ENCODE results near the gene RALA. TPM values are rescaled to one million over a fixed set of nuclear protein-coding genes. Genes with fewer than 3 reads are reported as not detected.

Gene RALA
- total and polyA plus RNA-seq, 10 of the 15 experiments (the other 5 are each of a cell fraction or from before 2014, with no cell fraction given): 7.5 to 53.3 (median 23.1) TPM

GRCh38 chr7:39594988-39595620 lies 28.3 kb upstream of the RALA start:
- no peak overlapping the region for H2AFZ ChIP-seq (ENCODE audit: control insufficient read depth, low read depth, low read length)
- in situ Hi-C loops (cut with MboI) (no loop called here), intact Hi-C loops (cut with micrococcal nuclease; ENCODE audit: unreplicated experiment) (no loop called here)
- no peaks in the 10 kb centered on the region for H3K79me2 ChIP-seq (ENCODE audit: control insufficient read depth, insufficient read depth, low read length)
- ATAC-seq: no peak
- BruUV-seq (replicated peaks): no TSS peak
- TF ChIP-seq EZH2 (IDR thresholded peaks at IDR 0.05; ENCODE audit: borderline replicate concordance, control insufficient read depth, low read depth, low read length) (no peak), MYB (IDR thresholded peaks at IDR 0.05; ENCODE audit: borderline replicate concordance, low read depth, low read length) (no peak), FOXK2 (IDR thresholded peaks at IDR 0.05) (no peak)
- H3K36me3 ChIP-seq (ENCODE audit: control insufficient read depth in 2 of 2, insufficient read depth in 2 of 2, low read length in 1 of 2): no peaks in the 10 kb centered on the region
- no peaks in the 10 kb centered on the region for H3K4me1 ChIP-seq (ENCODE audit: control insufficient read depth, insufficient read depth, low read length)
- H3K9me3 ChIP-seq (replicated peaks; ENCODE audit: control insufficient read depth, insufficient read depth, low read length): no peaks in the 10 kb centered on the region
- ChIA-PET SMC1A (ENCODE audit: uncharacterized antibody, unreplicated experiment) (interaction anchor here (1.3 to 3.9 kb wide), 2 partner anchors 11 to 14 kb away, joined by 4 to 26 read pairs; no protein-coding TSS in a partner anchor), RAD21 (ENCODE audit: unreplicated experiment) (interaction anchor here (0.9 to 1.3 kb wide), 2 partner anchors 15 kb away, joined by 3 to 10 read pairs; no protein-coding TSS in a partner anchor), CTCF (interaction anchor here (1.5 kb wide), 1 partner anchor 14 kb away, joined by 7 read pairs; no protein-coding TSS in a partner anchor), POLR2A (interaction anchor here (1.1 kb wide), 1 partner anchor 30 kb away, joined by 3 read pairs; no protein-coding TSS in a partner anchor)
- H3K4me2 ChIP-seq (ENCODE audit: control insufficient read depth, insufficient read depth): no peak overlapping the region
- no peak overlapping the region for H3K27ac ChIP-seq (ENCODE audit: control insufficient read depth, insufficient read depth)
- H3K4me3 ChIP-seq: no peak overlapping the region
- no peaks in the 10 kb centered on the region for H4K20me1 ChIP-seq (ENCODE audit: control insufficient read depth, insufficient read depth)
- DNase-seq (ENCODE audit: low read depth, low spot score): no peak
- 31% methylated on average over 5 of the region's 5 CpGs for WGBS (ENCODE audit: insufficient coverage, insufficient replicate concordance, low lambda C conversion rate, missing lambda C conversion rate)
- no peaks in the 10 kb centered on the region for H3K27me3 ChIP-seq (replicated peaks in 1 of 2; ENCODE audit: control insufficient read depth in 2 of 2, insufficient read depth in 2 of 2, low read length in 1 of 2)
- FAIRE-seq: no peak
- H3K9ac ChIP-seq (ENCODE audit: control insufficient read depth, insufficient read depth, low read length): no peak overlapping the region

- no TSS peak for BruUV-seq (replicated peaks)
- H3K9ac ChIP-seq (ENCODE audit: control insufficient read depth, insufficient read depth, low read length): no peak overlapping the region
Measured at GRCh38 chr7:39602351-39602750, 21.0 kb upstream of the RALA start.

More at GRCh38 chr7:39602351-39602750, 21.0 kb upstream of the RALA start:
- ChIA-PET SMC1A (ENCODE audit: uncharacterized antibody, unreplicated experiment) (interaction anchor here (0.6 kb wide), 1 partner anchor 9 kb away, joined by 3 read pairs; no protein-coding TSS in a partner anchor), RAD21 (ENCODE audit: unreplicated experiment) (no interaction called here), CTCF (no interaction called here), POLR2A (no interaction called here)
- DNase-seq (ENCODE audit: low read depth, low spot score): no peak
- Histone ChIP-seq H3K4me2 (ENCODE audit: control insufficient read depth, insufficient read depth) (no peak overlapping the region), H3K27me3 (replicated peaks in 1 of 2; ENCODE audit: control insufficient read depth in 2 of 2, insufficient read depth in 2 of 2, low read length in 1 of 2) (peaks cover 0 to 2% of the 10 kb centered on the region in 2 experiments; a peak in 1 of 4 replicates), H3K36me3 (ENCODE audit: control insufficient read depth in 2 of 2, insufficient read depth in 2 of 2, low read length in 1 of 2) (no peaks in the 10 kb centered on the region), H3K4me3 (no peak overlapping the region), H2AFZ (ENCODE audit: control insufficient read depth, low read depth, low read length) (no peak overlapping the region), H3K9me3 (replicated peaks; ENCODE audit: control insufficient read depth, insufficient read depth, low read length) (no peaks in the 10 kb centered on the region), H3K27ac (ENCODE audit: control insufficient read depth, insufficient read depth) (no peak overlapping the region), H3K79me2 (ENCODE audit: control insufficient read depth, insufficient read depth, low read length) (no peaks in the 10 kb centered on the region), H4K20me1 (ENCODE audit: control insufficient read depth, insufficient read depth) (no peaks in the 10 kb centered on the region), H3K4me1 (ENCODE audit: control insufficient read depth, insufficient read depth, low read length) (no peaks in the 10 kb centered on the region)
- intact Hi-C loops (cut with micrococcal nuclease; ENCODE audit: unreplicated experiment): no loop called here
- TF ChIP-seq YY1 (IDR thresholded peaks at IDR 0.05; ENCODE audit: low read depth, low read length): no peak
- no peak for TF ChIP-seq IKZF2 (IDR thresholded peaks at IDR 0.05)
- TF ChIP-seq BCL3 (IDR thresholded peaks at IDR 0.05; ENCODE audit: borderline replicate concordance, insufficient read depth, low read depth, low read length, poor library complexity, severe bottlenecking): no peak
- no peak for TF ChIP-seq HDGF (IDR thresholded peaks at IDR 0.05)
- no peak for TF ChIP-seq RBBP5 (conservative IDR thresholded peaks at IDR 0.05)
- TF ChIP-seq STAT3 (IDR thresholded peaks at IDR 0.05; ENCODE audit: low read depth, low read length): no peak
- no peak for TF ChIP-seq RB1 (IDR thresholded peaks at IDR 0.05; ENCODE audit: borderline replicate concordance)
- TF ChIP-seq SIX5 (IDR thresholded peaks at IDR 0.05; ENCODE audit: low read depth, low read length, severe bottlenecking): no peak
- TF ChIP-seq MTA2 (IDR thresholded peaks at IDR 0.05; ENCODE audit: low read depth): no peak
- TF ChIP-seq USF2 (IDR thresholded peaks at IDR 0.05; ENCODE audit: borderline replicate concordance, low read depth, low read length): no peak
- FAIRE-seq: no peak
- 27% methylated on average over 2 of the region's 2 CpGs for WGBS (ENCODE audit: insufficient coverage, insufficient replicate concordance, low lambda C conversion rate, missing lambda C conversion rate)
- in situ Hi-C loops (cut with MboI): no loop called here
- no peak for ATAC-seq
